Neural crest cell (in vitro differentiated cells): ENCODE results near the gene CFAP20DC. TPM values are rescaled to one million over a fixed set of nuclear protein-coding genes. Genes with fewer than 3 reads are reported as not detected.

ENCODE experiments used
- DNase-seq: peaks from one replicate; pipeline ENCODE4 v3.0.0; 2021; ENCODE audit warnings: low read depth, mixed read lengths, low spot score
- H3K27ac Mint-ChIP-seq: one replicate; pipeline ENCODE4 v1.8.0; 2021; ENCODE audit warnings: mild to moderate bottlenecking, mixed read lengths; ENCODE audit not compliant: unreplicated experiment
- H3K27me3 Mint-ChIP-seq: 2 replicates; pipeline ENCODE4 v1.8.0; 2021; ENCODE audit warnings: low read depth, mild to moderate bottlenecking, mixed read lengths
- H3K36me3 Mint-ChIP-seq: 2 replicates; pipeline ENCODE4 v1.8.0; 2021; ENCODE audit warnings: low read depth, mild to moderate bottlenecking, mixed read lengths
- H3K4me1 Mint-ChIP-seq: 2 replicates; pipeline ENCODE4 v1.8.0; 2021; ENCODE audit warnings: mixed read lengths
- H3K4me3 Mint-ChIP-seq: one replicate; pipeline ENCODE4 v1.8.0; 2021; ENCODE audit warnings: mild to moderate bottlenecking, mixed read lengths
- H3K9me3 Mint-ChIP-seq: 2 replicates; pipeline ENCODE4 v1.8.0; 2021; ENCODE audit warnings: mixed read lengths
- total RNA-seq: library from RNA; stranded (reverse); gene quantifications from 2 replicates; pipeline ENCODE4 v1.2.1, GENCODE V29; 2021
- TF ChIP-seq, protein P1 (sequence below): fragments of 200-600 bp; sonication (generic); conservative IDR thresholded peaks from 2 replicates; pipeline ENCODE4 v1.5.0; 2021; ENCODE audit warnings: antibody characterized with exemption, mild to moderate bottlenecking

Gene CFAP20DC
- total RNA-seq, 1 donor from 2014 or later: 10.4 TPM

DNA sequence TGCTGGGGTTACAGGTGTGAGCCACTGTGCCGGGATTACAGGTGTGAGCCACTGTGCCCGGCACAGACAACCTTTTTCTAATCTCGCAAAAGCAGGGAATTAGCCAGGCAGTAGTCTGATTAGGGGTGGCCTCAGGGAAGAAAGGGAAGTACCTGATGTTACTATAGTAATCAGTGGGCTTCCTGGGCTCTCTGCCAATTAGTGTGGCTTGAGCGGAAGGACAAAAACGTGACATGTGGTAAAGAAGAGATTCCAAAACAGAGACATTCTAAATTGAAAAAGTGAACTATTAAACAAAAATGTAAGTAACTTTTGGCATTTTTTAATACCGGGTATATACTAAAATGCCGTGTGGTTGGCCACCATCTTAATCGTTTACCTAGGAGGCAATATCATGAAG, 48.1 kb downstream of the CFAP20DC start:
- Mint-ChIP-seq H3K9me3 (peaks cover 3% of the 10 kb centered on the region), H3K27ac (no peak overlapping the region), H3K4me3 (no peak overlapping the region), H3K36me3 (peaks cover 3% of the 10 kb centered on the region), H3K4me1 (no peaks in the 10 kb centered on the region), H3K27me3 (no peaks in the 10 kb centered on the region)
- no peak for DNase-seq
- TF ChIP-seq, protein P1, sequence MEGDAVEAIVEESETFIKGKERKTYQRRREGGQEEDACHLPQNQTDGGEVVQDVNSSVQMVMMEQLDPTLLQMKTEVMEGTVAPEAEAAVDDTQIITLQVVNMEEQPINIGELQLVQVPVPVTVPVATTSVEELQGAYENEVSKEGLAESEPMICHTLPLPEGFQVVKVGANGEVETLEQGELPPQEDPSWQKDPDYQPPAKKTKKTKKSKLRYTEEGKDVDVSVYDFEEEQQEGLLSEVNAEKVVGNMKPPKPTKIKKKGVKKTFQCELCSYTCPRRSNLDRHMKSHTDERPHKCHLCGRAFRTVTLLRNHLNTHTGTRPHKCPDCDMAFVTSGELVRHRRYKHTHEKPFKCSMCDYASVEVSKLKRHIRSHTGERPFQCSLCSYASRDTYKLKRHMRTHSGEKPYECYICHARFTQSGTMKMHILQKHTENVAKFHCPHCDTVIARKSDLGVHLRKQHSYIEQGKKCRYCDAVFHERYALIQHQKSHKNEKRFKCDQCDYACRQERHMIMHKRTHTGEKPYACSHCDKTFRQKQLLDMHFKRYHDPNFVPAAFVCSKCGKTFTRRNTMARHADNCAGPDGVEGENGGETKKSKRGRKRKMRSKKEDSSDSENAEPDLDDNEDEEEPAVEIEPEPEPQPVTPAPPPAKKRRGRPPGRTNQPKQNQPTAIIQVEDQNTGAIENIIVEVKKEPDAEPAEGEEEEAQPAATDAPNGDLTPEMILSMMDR: no peak

- H3K4me1 Mint-ChIP-seq: peaks cover 4% of the 10 kb centered on the region
- no peaks in the 10 kb centered on the region for H3K27me3 Mint-ChIP-seq
- DNase-seq: no peak
- no peak overlapping the region for H3K27ac Mint-ChIP-seq
- no peak overlapping the region for H3K4me3 Mint-ChIP-seq
- H3K36me3 Mint-ChIP-seq: no peaks in the 10 kb centered on the region
- no peaks in the 10 kb centered on the region for H3K9me3 Mint-ChIP-seq
- TF ChIP-seq, protein P1: no peak
Observed at GRCh38 chr3:58999774-59000160, 50.1 kb downstream of the CFAP20DC start.

- Mint-ChIP-seq H3K4me3 (no peak overlapping the region), H3K36me3 (no peaks in the 10 kb centered on the region), H3K27ac (no peak overlapping the region), H3K9me3 (no peaks in the 10 kb centered on the region), H3K27me3 (no peaks in the 10 kb centered on the region), H3K4me1 (peaks cover 7% of the 10 kb centered on the region)
- TF ChIP-seq, protein P1: no peak
- no peak for DNase-seq
Observed at GRCh38 chr3:58999134-58999773, 50.6 kb downstream of the CFAP20DC start.

GRCh38 chr3:58998476-58999117, 51.2 kb downstream of the CFAP20DC start:
- TF ChIP-seq, protein P1: no peak
- no peaks in the 10 kb centered on the region for H3K9me3 Mint-ChIP-seq
- DNase-seq: no peak
- no peak overlapping the region for H3K27ac Mint-ChIP-seq
- H3K4me3 Mint-ChIP-seq: no peak overlapping the region
- H3K36me3 Mint-ChIP-seq: no peaks in the 10 kb centered on the region
- H3K4me1 Mint-ChIP-seq: peaks cover 7% of the 10 kb centered on the region
- H3K27me3 Mint-ChIP-seq: no peaks in the 10 kb centered on the region

GRCh38 chr3:58996730-58997129, 53.1 kb downstream of the CFAP20DC start:
- DNase-seq: no peak
- no peak overlapping the region for H3K27ac Mint-ChIP-seq
- H3K27me3 Mint-ChIP-seq: no peaks in the 10 kb centered on the region
- H3K36me3 Mint-ChIP-seq: no peaks in the 10 kb centered on the region
- no peak overlapping the region for H3K4me3 Mint-ChIP-seq
- peaks cover 7% of the 10 kb centered on the region for H3K4me1 Mint-ChIP-seq
- no peaks in the 10 kb centered on the region for H3K9me3 Mint-ChIP-seq
- TF ChIP-seq, protein P1: no peak
